ENCODE data around the gene GART.
A peak's percentile ranks its signal among the peaks of the same experiment; 100 is the strongest.

The GART gene

GRCh38 chr21:33586927-33587326, 45.0 kb upstream of the GART start:
- no peak overlapping the region for H2AFZ ChIP-seq (ENCODE audit: low read length)
- H3K4me2 ChIP-seq (ENCODE audit: low read depth, low read length, poor library complexity, severe bottlenecking) = peak overlapping the region; percentile 91
- H3K79me2 ChIP-seq (ENCODE audit: insufficient read depth, low read length) = peaks cover 39% of the 10 kb centered on the region
- H3K9me3 ChIP-seq (ENCODE audit: insufficient read depth, low read depth, low read length) = no peaks in the 10 kb centered on the region
- H3K4me3 ChIP-seq (ENCODE audit: low read length, poor library complexity, severe bottlenecking) = peak overlapping the region; percentile 77
- H3K27me3 ChIP-seq (ENCODE audit: insufficient read depth, low read length, poor library complexity, severe bottlenecking) = no peaks in the 10 kb centered on the region
- 0 out of 2 replicates have a peak, but pooled peaks cover 3% of the 10 kb centered on the region for H3F3A ChIP-seq (ENCODE audit: low read depth)
- H3K9ac ChIP-seq (ENCODE audit: low read depth, low read length, poor library complexity, severe bottlenecking) = peak overlapping the region; percentile 81
- H3K9me2 ChIP-seq (replicated peaks; ENCODE audit: low read depth, low read length) = no peaks in the 10 kb centered on the region
- no peaks in the 10 kb centered on the region for H3K36me3 ChIP-seq (ENCODE audit: insufficient read depth, low read length)
- peaks cover 29% of the 10 kb centered on the region for H3K4me1 ChIP-seq (ENCODE audit: insufficient read depth, low read length, poor library complexity, severe bottlenecking)
- peaks cover 11% of the 10 kb centered on the region for H4K20me1 ChIP-seq (ENCODE audit: insufficient read depth, low read length, poor library complexity, severe bottlenecking)
- TF ChIP-seq CTCF (conservative IDR thresholded peaks at IDR 0.05; ENCODE audit: low read length) (no peak), EZH2phosphoT487 (IDR thresholded peaks at IDR 0.05; ENCODE audit: borderline replicate concordance) (no peak)

GRCh38 chr21:33584455-33584854, 42.5 kb upstream of the GART start:
- H3K9me3 ChIP-seq (ENCODE audit: insufficient read depth, low read depth, low read length) = no peaks in the 10 kb centered on the region
- H3K4me2 ChIP-seq (ENCODE audit: low read depth, low read length, poor library complexity, severe bottlenecking) = peak overlapping the region; percentile 91
- H3K79me2 ChIP-seq (ENCODE audit: insufficient read depth, low read length) = peaks cover 39% of the 10 kb centered on the region
- peaks cover 29% of the 10 kb centered on the region for H3K4me1 ChIP-seq (ENCODE audit: insufficient read depth, low read length, poor library complexity, severe bottlenecking)
- H3F3A ChIP-seq (ENCODE audit: low read depth) = peaks cover 3% of the 10 kb centered on the region; the same call in 1 of the 2 replicates
- H2AFZ ChIP-seq (ENCODE audit: low read length) = no peak overlapping the region
- H3K4me3 ChIP-seq (ENCODE audit: low read length, poor library complexity, severe bottlenecking) = no peak overlapping the region
- no peaks in the 10 kb centered on the region for H3K9me2 ChIP-seq (replicated peaks; ENCODE audit: low read depth, low read length)
- no peak overlapping the region for H3K9ac ChIP-seq (ENCODE audit: low read depth, low read length, poor library complexity, severe bottlenecking)
- TF ChIP-seq CTCF (conservative IDR thresholded peaks at IDR 0.05; ENCODE audit: low read length) (no peak), EZH2phosphoT487 (IDR thresholded peaks at IDR 0.05; ENCODE audit: borderline replicate concordance) (no peak)
- peaks cover under 1% of the 10 kb centered on the region; the same call in 1 of the 2 replicates for H3K36me3 ChIP-seq (ENCODE audit: insufficient read depth, low read length)
- H4K20me1 ChIP-seq (ENCODE audit: insufficient read depth, low read length, poor library complexity, severe bottlenecking) = peaks cover 11% of the 10 kb centered on the region
- H3K27me3 ChIP-seq (ENCODE audit: insufficient read depth, low read length, poor library complexity, severe bottlenecking) = no peaks in the 10 kb centered on the region

- Histone ChIP-seq H3K9me2 (replicated peaks; ENCODE audit: low read depth, low read length) (no peaks in the 10 kb centered on the region), H3K27me3 (ENCODE audit: insufficient read depth, low read length, poor library complexity, severe bottlenecking) (no peaks in the 10 kb centered on the region), H3K4me1 (ENCODE audit: insufficient read depth, low read length, poor library complexity, severe bottlenecking) (peaks cover 4% of the 10 kb centered on the region), H3K9ac (ENCODE audit: low read depth, low read length, poor library complexity, severe bottlenecking) (no peak overlapping the region), H3F3A (ENCODE audit: low read depth) (peaks cover 3% of the 10 kb centered on the region; the same call in 1 of the 2 replicates), H3K9me3 (ENCODE audit: insufficient read depth, low read depth, low read length) (no peaks in the 10 kb centered on the region), H4K20me1 (ENCODE audit: insufficient read depth, low read length, poor library complexity, severe bottlenecking) (no peaks in the 10 kb centered on the region), H2AFZ (ENCODE audit: low read length) (no peak overlapping the region), H3K4me2 (ENCODE audit: low read depth, low read length, poor library complexity, severe bottlenecking) (no peak overlapping the region), H3K4me3 (ENCODE audit: low read length, poor library complexity, severe bottlenecking) (no peak overlapping the region), H3K36me3 (ENCODE audit: insufficient read depth, low read length) (peaks cover 50% of the 10 kb centered on the region), H3K79me2 (ENCODE audit: insufficient read depth, low read length) (no peaks in the 10 kb centered on the region)
- no peak for TF ChIP-seq CTCF (conservative IDR thresholded peaks at IDR 0.05; ENCODE audit: low read length)
- no peak for TF ChIP-seq EZH2phosphoT487 (IDR thresholded peaks at IDR 0.05; ENCODE audit: borderline replicate concordance)
Measured at GRCh38 chr21:33578959-33579542, 37.1 kb upstream of the GART start.

Measured in Loucy (cell line).